Activated naive CD4-positive, alpha-beta T cell (primary cell): ENCODE data around the gene VIPR2.

ENCODE experiments used
- DNase-seq, 4 experiments: peaks; one replicate each; lab custom pipeline; 2025; lab: John Stamatoyannopoulos, UW

VIPR2 gene

GRCh38 chr7:159026271-159027055 lies 118.2 kb downstream of the VIPR2 start:
- DNase-seq, result peak in 1 of 4 experiments; percentile 12

GRCh38 chr7:159025161-159025779 lies 119.4 kb downstream of the VIPR2 start:
- no peak for DNase-seq

GRCh38 chr7:159024280-159024951 lies 120.3 kb downstream of the VIPR2 start:
- no peak for DNase-seq

- no peak for DNase-seq
These were observed 120.9 kb downstream of the VIPR2 start for GRCh38 chr7:159023746-159024145.

- no peak for DNase-seq
These were observed 121.5 kb downstream of the VIPR2 start for GRCh38 chr7:159023206-159023605.

- no peak for DNase-seq
These were observed 122.3 kb downstream of the VIPR2 start for GRCh38 chr7:159022238-159022993.

- DNase-seq, result no peak
These were observed 123.7 kb downstream of the VIPR2 start for GRCh38 chr7:159020987-159021386.

GRCh38 chr7:159019111-159019510 lies 125.6 kb downstream of the VIPR2 start:
- DNase-seq, result no peak

GRCh38 chr7:159017741-159018140 lies 126.9 kb downstream of the VIPR2 start:
- no peak for DNase-seq

- DNase-seq, result no peak
These were observed 127.5 kb downstream of the VIPR2 start for GRCh38 chr7:159017210-159017609.

- no peak for DNase-seq
These were observed 128.1 kb downstream of the VIPR2 start for GRCh38 chr7:159016591-159016990.

- no peak for DNase-seq
These were observed 128.9 kb downstream of the VIPR2 start for GRCh38 chr7:159015454-159016410.

GRCh38 chr7:159015081-159015453 lies 129.6 kb downstream of the VIPR2 start:
- DNase-seq, result no peak

GRCh38 chr7:159014297-159015062 lies 130.2 kb downstream of the VIPR2 start:
- DNase-seq, result no peak

- no peak for DNase-seq
These were observed 130.8 kb downstream of the VIPR2 start for GRCh38 chr7:159013825-159014289.

GRCh38 chr7:159013181-159013690 lies 131.4 kb downstream of the VIPR2 start:
- DNase-seq, result no peak

- no peak for DNase-seq
These were observed 132.2 kb downstream of the VIPR2 start for GRCh38 chr7:159012353-159013069.

- no peak for DNase-seq
These were observed 133.0 kb downstream of the VIPR2 start for GRCh38 chr7:159011722-159012022.

GRCh38 chr7:159010937-159011721 lies 133.5 kb downstream of the VIPR2 start:
- DNase-seq, result no peak
